Fibroblast of villous mesenchyme (primary cell): Measurements from ENCODE around the gene FAM78A. TPM values are rescaled to one million over a fixed set of nuclear protein-coding genes. Genes with fewer than 3 reads are reported as not detected.

ENCODE experiments used
- DNase-seq: peaks from one replicate; pipeline ENCODE4 v3.0.0-alpha.2; 2010; ENCODE audit warnings: low read depth
- H3K4me3 ChIP-seq: 2 replicates; pipeline ENCODE4 v1.5.1; 2011; ENCODE audit warnings: low read depth, mild to moderate bottlenecking, low read length
- CTCF ChIP-seq: IDR thresholded peaks from 2 replicates; pipeline ENCODE4 v1.5.1; 2012; ENCODE audit warnings: low read depth, mild to moderate bottlenecking, low read length; ENCODE audit not compliant: insufficient read depth
- total RNA-seq: library from RNA; depleted of rRNA; stranded (reverse); fragments of >200 nt; gene quantifications from 2 replicates; pipeline ENCODE4 v1.2.3, GENCODE V29; 2012

Gene FAM78A
- total RNA-seq, 1 donor: 0.43 TPM

GRCh38 chr9:131308906-131309529 is 32.7 kb upstream of the FAM78A start:
- DNase-seq: no peak
- no peak overlapping the region for H3K4me3 ChIP-seq
- TF ChIP-seq CTCF: no peak

GRCh38 chr9:131308452-131308851 is 32.1 kb upstream of the FAM78A start:
- no peak for TF ChIP-seq CTCF
- no peak for DNase-seq
- H3K4me3 ChIP-seq: no peak overlapping the region

GRCh38 chr9:131307974-131308373 is 31.7 kb upstream of the FAM78A start:
- no peak overlapping the region for H3K4me3 ChIP-seq
- TF ChIP-seq CTCF: no peak
- DNase-seq: no peak

GRCh38 chr9:131306397-131307004 is 30.2 kb upstream of the FAM78A start:
- H3K4me3 ChIP-seq: no peak overlapping the region
- DNase-seq: no peak
- no peak for TF ChIP-seq CTCF

GRCh38 chr9:131304676-131305355 is 28.5 kb upstream of the FAM78A start:
- peak; percentile 24 for DNase-seq

More at GRCh38 chr9:131304676-131305355, 28.5 kb upstream of the FAM78A start:
- no peak overlapping the region for H3K4me3 ChIP-seq
- no peak for TF ChIP-seq CTCF
